Right lobe of liver (tissue), 4 donors: Measurements from ENCODE around the gene BICRA.

ENCODE experiments used
- CTCF ChIP-seq, 4 donors: fragments of 200-600 bp in 3 of 4; fragments of 450-650 bp in 1 of 4; IDR thresholded peaks; one replicate each; pipeline versions ENCODE4 v1.5.1 to v1.8.0; 2016 to 2022; ENCODE audit warnings: antibody characterized with exemption in 4 of 4, mild to moderate bottlenecking in 2 of 4
- POLR2A ChIP-seq: fragments of 450-650 bp; IDR thresholded peaks from one replicate; pipeline ENCODE4 v1.6.1; 2017; ENCODE audit warnings: antibody characterized with exemption, mild to moderate bottlenecking
- donor health status: DM: no; HTN: no; CAD: no.
- donor health status: DM: no; HTN: no; CAD: no.
- donor health status: DM: no; HTN: yes; CAD: no.

GRCh38 chr19:47673426-47673825 lies 64.5 kb downstream of the BICRA start:
- no peak for TF ChIP-seq CTCF (IDR thresholded peaks at IDR 0.05)
- TF ChIP-seq POLR2A, result no peak
